ENCODE data around the gene DHPS.

DHPS gene

GRCh38 chr19:12664406-12665280, 17.0 kb downstream of the DHPS start:
- TF ChIP-seq, protein P1, sequence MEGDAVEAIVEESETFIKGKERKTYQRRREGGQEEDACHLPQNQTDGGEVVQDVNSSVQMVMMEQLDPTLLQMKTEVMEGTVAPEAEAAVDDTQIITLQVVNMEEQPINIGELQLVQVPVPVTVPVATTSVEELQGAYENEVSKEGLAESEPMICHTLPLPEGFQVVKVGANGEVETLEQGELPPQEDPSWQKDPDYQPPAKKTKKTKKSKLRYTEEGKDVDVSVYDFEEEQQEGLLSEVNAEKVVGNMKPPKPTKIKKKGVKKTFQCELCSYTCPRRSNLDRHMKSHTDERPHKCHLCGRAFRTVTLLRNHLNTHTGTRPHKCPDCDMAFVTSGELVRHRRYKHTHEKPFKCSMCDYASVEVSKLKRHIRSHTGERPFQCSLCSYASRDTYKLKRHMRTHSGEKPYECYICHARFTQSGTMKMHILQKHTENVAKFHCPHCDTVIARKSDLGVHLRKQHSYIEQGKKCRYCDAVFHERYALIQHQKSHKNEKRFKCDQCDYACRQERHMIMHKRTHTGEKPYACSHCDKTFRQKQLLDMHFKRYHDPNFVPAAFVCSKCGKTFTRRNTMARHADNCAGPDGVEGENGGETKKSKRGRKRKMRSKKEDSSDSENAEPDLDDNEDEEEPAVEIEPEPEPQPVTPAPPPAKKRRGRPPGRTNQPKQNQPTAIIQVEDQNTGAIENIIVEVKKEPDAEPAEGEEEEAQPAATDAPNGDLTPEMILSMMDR (IDR thresholded peaks at IDR 0.05; ENCODE audit: borderline replicate concordance, control extremely low read depth, extremely low read depth, insufficient read depth, missing control alignments): no peak
- in situ Hi-C loops (cut with MboI; ENCODE audit: low sequenced_read_pairs, unreplicated experiment): no loop called here
- no peak for DNase-seq (ENCODE audit: low spot score)

GRCh38 chr19:12660980-12661379, 20.7 kb downstream of the DHPS start:
- in situ Hi-C loops (cut with MboI; ENCODE audit: low sequenced_read_pairs, unreplicated experiment): no loop called here
- no peak for DNase-seq (ENCODE audit: low spot score)
- TF ChIP-seq, protein P1 (IDR thresholded peaks at IDR 0.05; ENCODE audit: borderline replicate concordance, control extremely low read depth, extremely low read depth, insufficient read depth, missing control alignments): no peak

- TF ChIP-seq, protein P1 (IDR thresholded peaks at IDR 0.05; ENCODE audit: borderline replicate concordance, control extremely low read depth, extremely low read depth, insufficient read depth, missing control alignments): no peak
- in situ Hi-C loops (cut with MboI; ENCODE audit: low sequenced_read_pairs, unreplicated experiment): no loop called here
- no peak for DNase-seq (ENCODE audit: low spot score)
Measured at GRCh38 chr19:12657966-12658365, 23.7 kb downstream of the DHPS start.

DNA sequence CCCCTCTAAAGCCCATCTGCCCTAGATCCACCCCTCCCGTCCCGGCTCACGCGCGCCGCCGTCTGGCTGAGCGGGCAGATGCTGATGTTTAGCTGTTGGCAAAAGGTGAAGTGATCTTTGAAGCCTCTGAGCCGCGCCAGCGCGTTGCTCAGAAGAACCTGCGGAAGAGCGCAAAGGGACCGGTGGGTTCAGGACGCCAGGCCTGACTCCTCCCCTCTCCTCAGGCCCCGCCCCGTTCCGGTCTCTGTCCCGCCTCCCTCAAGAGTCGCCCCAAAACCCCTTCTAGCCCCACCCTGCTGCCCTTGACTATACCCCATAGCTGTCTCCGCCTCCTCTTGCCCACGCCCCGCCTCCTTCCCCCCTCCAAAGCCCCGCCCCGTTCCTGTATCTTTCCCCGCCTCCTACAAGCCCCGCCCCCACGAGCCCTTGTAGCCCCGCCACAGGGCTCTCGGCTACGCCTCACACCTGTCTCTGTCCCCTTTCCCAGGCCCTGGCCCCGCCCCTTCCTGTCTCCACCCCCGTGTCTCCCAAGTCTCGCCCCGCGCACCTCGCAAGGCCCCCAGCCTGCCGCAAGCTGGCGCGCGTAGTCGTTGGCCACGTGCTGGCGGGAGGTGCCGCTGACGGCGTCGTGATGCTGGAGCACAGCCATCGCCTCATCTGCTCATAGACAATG, 24.6 kb downstream of the DHPS start:
- TF ChIP-seq, protein P1 (IDR thresholded peaks at IDR 0.05; ENCODE audit: borderline replicate concordance, control extremely low read depth, extremely low read depth, insufficient read depth, missing control alignments): no peak
- DNase-seq (ENCODE audit: low spot score): no peak
- in situ Hi-C loops (cut with MboI; ENCODE audit: low sequenced_read_pairs, unreplicated experiment): no loop called here

GRCh38 chr19:12655546-12655945, 26.1 kb downstream of the DHPS start:
- no peak for DNase-seq (ENCODE audit: low spot score)
- TF ChIP-seq, protein P1 (IDR thresholded peaks at IDR 0.05; ENCODE audit: borderline replicate concordance, control extremely low read depth, extremely low read depth, insufficient read depth, missing control alignments): no peak
- in situ Hi-C loops (cut with MboI; ENCODE audit: low sequenced_read_pairs, unreplicated experiment): no loop called here

- in situ Hi-C loops (cut with MboI; ENCODE audit: low sequenced_read_pairs, unreplicated experiment): no loop called here
- TF ChIP-seq, protein P1 (IDR thresholded peaks at IDR 0.05; ENCODE audit: borderline replicate concordance, control extremely low read depth, extremely low read depth, insufficient read depth, missing control alignments): no peak
- DNase-seq (ENCODE audit: low spot score): no peak
Measured at GRCh38 chr19:12652219-12652618, 29.5 kb downstream of the DHPS start.

Data from GM13976 (cell line).